HCT116 (cell line): ENCODE data around the gene GRIN2D. TPM values are rescaled to one million over a fixed set of nuclear protein-coding genes. Genes with fewer than 3 reads are reported as not detected.

Experiments used
- ATAC-seq: fragments of 200-7000 bp; cut with Tn5 transposase; 2 replicates; pipeline ENCODE4 v1.9.1; 2020; ENCODE audit warnings: mild to moderate bottlenecking, moderate library complexity
- BruUV-seq: library from RNA; stranded (reverse); fragments of 400-500 nt; replicated peaks from 2 replicates; lab custom pipeline; 2021; lab: Mats Ljungman, UMichigan
- CTCF ChIA-PET: fragments of 300-600 bp; sonication (Branson Sonifier 250); formaldehyde crosslinking; loops from one replicate; lab custom pipeline; 2021; ENCODE audit warnings: antibody characterized with exemption; lab: Charles Lee
- POLR2A ChIA-PET: fragments of 300-600, 350-600 bp; sonication (Branson Sonifier 250); formaldehyde crosslinking; loops from one replicate; lab custom pipeline; 2021; ENCODE audit warnings: antibody characterized with exemption; lab: Charles Lee
- RAD21 ChIA-PET, 2 experiments: fragments of 300-600 bp; sonication (Branson Sonifier 250); formaldehyde crosslinking; loops; one replicate each; lab custom pipeline; 2023; ENCODE audit warnings: low total read pairs in 2 of 2; ENCODE audit not compliant: uncharacterized antibody in 2 of 2, unreplicated experiment in 2 of 2, low non-redundant PET in 1 of 2; lab: Charles Lee
- DNase-seq: peaks from one replicate; pipeline ENCODE4 v3.0.0-alpha.2; 2010; ENCODE audit warnings: low read depth, low spot score
- H2AFZ ChIP-seq: fragments of 200-600 bp; shearing (Covaris generic), sonication (generic); 2 replicates; pipeline ENCODE4 v1.6.1; 2017; ENCODE audit warnings: low read depth, mixed run types, mixed read lengths, antibody characterized with exemption, low read length; ENCODE audit not compliant: poor library complexity, severe bottlenecking
- H3K27ac ChIP-seq: 2 replicates; pipeline ENCODE4 v1.5.1; 2012; ENCODE audit warnings: low read depth, low read length
- H3K27me3 ChIP-seq: fragments of 200-600 bp; sonication (generic); 2 replicates; pipeline ENCODE4 v1.6.1; 2016; ENCODE audit warnings: mixed run types, low read length, mixed read lengths; ENCODE audit not compliant: insufficient read depth
- H3K36me3 ChIP-seq, 2 experiments: fragments of 200-500 bp in 1 of 2; fragments of 200-600 bp in 1 of 2; sonication (Bioruptor generic) in 1 of 2; sonication (generic) in 1 of 2; 2 replicates each; pipeline versions ENCODE4 v1.5.1 to v1.6.1; 2014 to 2016; ENCODE audit warnings: low read length in 2 of 2, inconsistent platforms in 1 of 2, mixed read lengths in 1 of 2, mixed run types in 1 of 2; ENCODE audit not compliant: insufficient read depth in 2 of 2, control insufficient read depth in 1 of 2
- H3K4me1 ChIP-seq, 2 experiments: fragments of 200-600 bp in 1 of 2; sonication (generic) in 1 of 2; 2 replicates each; pipeline versions ENCODE4 v1.5.1 to v1.6.1; 2012 to 2017; ENCODE audit warnings: low read length in 2 of 2, inconsistent platforms in 1 of 2, mild to moderate bottlenecking in 1 of 2, mixed read lengths in 1 of 2, mixed run types in 1 of 2, moderate library complexity in 1 of 2; ENCODE audit not compliant: insufficient read depth in 2 of 2, control insufficient read depth in 1 of 2
- H3K4me2 ChIP-seq: fragments of 200-600 bp; sonication (generic); 2 replicates; pipeline ENCODE4 v1.6.1; 2017; ENCODE audit warnings: mixed run types, low read length, mixed read lengths
- H3K4me3 ChIP-seq, 2 experiments: fragments of 200-600 bp in 1 of 2; sonication (generic) in 1 of 2; replicated peaks in 1 of 2; 2 replicates each; pipeline ENCODE4 v1.5.1; 2011 to 2016; ENCODE audit warnings: low read length in 2 of 2, control low read depth in 1 of 2, low read depth in 1 of 2, mild to moderate bottlenecking in 1 of 2, mixed read lengths in 1 of 2, mixed run types in 1 of 2
- H3K79me2 ChIP-seq: fragments of 200-600 bp; sonication (generic); 2 replicates; pipeline ENCODE4 v1.6.1; 2017; ENCODE audit warnings: mild to moderate bottlenecking, mixed run types, low read length, moderate library complexity, mixed read lengths; ENCODE audit not compliant: insufficient read depth
- H3K9ac ChIP-seq: fragments of 200-600 bp; sonication (generic); 2 replicates; pipeline ENCODE4 v1.6.1; 2016; ENCODE audit warnings: low read length, mixed read lengths
- H3K9me2 ChIP-seq: fragments of 200-600 bp; sonication (generic), shearing (Covaris generic); 2 replicates; pipeline ENCODE4 v1.6.1; 2017; ENCODE audit warnings: mixed run types, mild to moderate bottlenecking, moderate library complexity; ENCODE audit not compliant: insufficient read depth
- H3K9me3 ChIP-seq, 2 experiments: fragments of 200-500 bp in 1 of 2; fragments of 200-600 bp in 1 of 2; sonication (Bioruptor generic) in 1 of 2; sonication (generic) in 1 of 2; 2 replicates each; pipeline ENCODE4 v1.6.1; 2014 to 2017; ENCODE audit warnings: low read length in 2 of 2, mixed read lengths in 2 of 2, inconsistent platforms in 1 of 2, low read depth in 1 of 2, mild to moderate bottlenecking in 1 of 2, mixed run types in 1 of 2, moderate library complexity in 1 of 2; ENCODE audit not compliant: control insufficient read depth in 1 of 2, insufficient read depth in 1 of 2
- H4K20me1 ChIP-seq: fragments of 200-600 bp; sonication (generic), shearing (Covaris generic); 2 replicates; pipeline ENCODE4 v1.6.1; 2017; ENCODE audit warnings: mixed run types, mild to moderate bottlenecking, moderate library complexity; ENCODE audit not compliant: insufficient read depth
- CBX3 ChIP-seq: IDR thresholded peaks from 2 replicates; pipeline ENCODE4 v1.6.1; 2012; ENCODE audit warnings: low read depth
- EGR1 ChIP-seq: IDR thresholded peaks from 2 replicates; pipeline ENCODE4 v1.6.1; 2012; ENCODE audit warnings: low read depth
- ELF1 ChIP-seq: IDR thresholded peaks from 2 replicates; pipeline ENCODE4 v1.6.1; 2012; ENCODE audit warnings: low read depth, borderline replicate concordance
- EZH2phosphoT487 ChIP-seq: fragments of 200-600 bp; IDR thresholded peaks from 2 replicates; pipeline ENCODE4 v1.6.1; 2018; ENCODE audit warnings: antibody characterized with exemption, borderline replicate concordance
- POLR2A ChIP-seq: IDR thresholded peaks from 2 replicates; pipeline ENCODE4 v1.7.0; 2011; ENCODE audit warnings: borderline replicate concordance; ENCODE audit not compliant: insufficient read depth, insufficient read length; ENCODE audit errors: extremely low read depth
- POLR2AphosphoS5 ChIP-seq: IDR thresholded peaks from 2 replicates; pipeline ENCODE4 v1.6.1; 2011; ENCODE audit warnings: mild to moderate bottlenecking, low read depth, low read length, moderate library complexity
- RAD21 ChIP-seq: IDR thresholded peaks from 2 replicates; pipeline ENCODE4 v1.6.1; 2012; ENCODE audit warnings: low read depth, mild to moderate bottlenecking
- SIN3A ChIP-seq: IDR thresholded peaks from 2 replicates; pipeline ENCODE4 v1.6.1; 2012; ENCODE audit warnings: low read depth
- SP1 ChIP-seq: IDR thresholded peaks from 2 replicates; pipeline ENCODE4 v1.6.1; 2012; ENCODE audit warnings: low read depth
- SRF ChIP-seq: IDR thresholded peaks from 2 replicates; pipeline ENCODE4 v1.6.1; 2012; ENCODE audit warnings: low read depth
- TCF7L2 ChIP-seq: IDR thresholded peaks from 2 replicates; pipeline ENCODE4 v1.7.0; 2011; ENCODE audit warnings: borderline replicate concordance, inconsistent platforms; ENCODE audit not compliant: insufficient read depth, insufficient read length; ENCODE audit errors: extremely low read depth
- YY1 ChIP-seq: IDR thresholded peaks from 2 replicates; pipeline ENCODE4 v1.6.1; 2011; ENCODE audit warnings: low read length, low read depth, moderate library complexity, mild to moderate bottlenecking; ENCODE audit not compliant: insufficient replicate concordance; ENCODE audit errors: extremely low read depth
- intact Hi-C: fragments of 100-400 bp; cut with micrococcal nuclease; formaldehyde crosslinking; loops from 2 replicates; pipeline ENCODE4 v1.10.0; 2022
- total RNA-seq: library from RNA; stranded (reverse); gene quantifications from one replicate; pipeline ENCODE4 v1.2.1, GENCODE V29; 2021; ENCODE audit not compliant: unreplicated experiment
- TF ChIP-seq, protein P1 (sequence below): IDR thresholded peaks from 2 replicates; pipeline ENCODE4 v1.6.1; 2012; ENCODE audit warnings: low read depth
- TF ChIP-seq, protein P2 (sequence below): IDR thresholded peaks from 2 replicates; pipeline ENCODE4 v1.6.1; 2012

GRIN2D gene
- total RNA-seq, 1 experiment from 2014 or later = 26.2 TPM

DNA sequence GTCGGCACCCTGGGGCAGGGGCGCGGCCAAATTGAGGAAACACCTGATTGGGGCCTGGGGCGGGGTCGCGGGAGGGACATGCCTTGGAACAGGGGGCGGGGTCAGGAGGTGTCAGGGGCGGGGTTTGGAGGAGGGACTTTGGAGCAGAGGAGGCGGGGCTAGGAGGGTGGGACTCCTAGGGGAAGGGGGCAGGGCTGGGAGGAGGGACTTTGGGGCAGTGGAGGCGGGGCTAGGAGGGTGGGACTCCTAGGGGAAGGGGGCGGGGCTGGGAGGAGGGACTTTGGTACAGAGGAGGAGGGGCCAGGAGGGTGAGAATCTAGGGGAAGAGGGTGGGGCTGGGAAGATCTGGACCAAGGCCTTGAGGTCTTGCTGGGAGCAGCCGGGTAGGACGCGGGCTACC lies 21.9 kb downstream of the GRIN2D start:
- Histone ChIP-seq H3K4me2 (no peak overlapping the region), H3K9me2 (no peaks in the 10 kb centered on the region), H3K4me1 (peaks cover 10 to 30% of the 10 kb centered on the region in 2 experiments), H2AFZ (no peak overlapping the region), H3K9me3 (no peaks in the 10 kb centered on the region), H3K36me3 (peaks cover 10 to 15% of the 10 kb centered on the region in 2 experiments), H4K20me1 (no peaks in the 10 kb centered on the region), H3K9ac (no peak overlapping the region), H3K27ac (no peak overlapping the region), H3K27me3 (no peaks in the 10 kb centered on the region), H3K79me2 (peaks cover 5% of the 10 kb centered on the region), H3K4me3 (no peak overlapping the region)
- ChIA-PET CTCF (no interaction called here), POLR2A (no interaction called here), RAD21 (no interaction called here)
- peak; percentile 85 for ATAC-seq
- BruUV-seq = no TSS peak
- DNase-seq = peak; percentile 84
- intact Hi-C loops = loop anchor here (2.0 kb wide), 1 partner anchor 15 kb away; no protein-coding TSS in a partner anchor
- TF ChIP-seq POLR2A (no peak), EZH2phosphoT487 (no peak), SRF (no peak), YY1 (no peak), CBX3 (no peak), EGR1 (no peak), SIN3A (no peak), POLR2AphosphoS5 (no peak), TCF7L2 (no peak), SP1 (no peak), RAD21 (no peak), ELF1 (no peak)
- TF ChIP-seq, protein P1, sequence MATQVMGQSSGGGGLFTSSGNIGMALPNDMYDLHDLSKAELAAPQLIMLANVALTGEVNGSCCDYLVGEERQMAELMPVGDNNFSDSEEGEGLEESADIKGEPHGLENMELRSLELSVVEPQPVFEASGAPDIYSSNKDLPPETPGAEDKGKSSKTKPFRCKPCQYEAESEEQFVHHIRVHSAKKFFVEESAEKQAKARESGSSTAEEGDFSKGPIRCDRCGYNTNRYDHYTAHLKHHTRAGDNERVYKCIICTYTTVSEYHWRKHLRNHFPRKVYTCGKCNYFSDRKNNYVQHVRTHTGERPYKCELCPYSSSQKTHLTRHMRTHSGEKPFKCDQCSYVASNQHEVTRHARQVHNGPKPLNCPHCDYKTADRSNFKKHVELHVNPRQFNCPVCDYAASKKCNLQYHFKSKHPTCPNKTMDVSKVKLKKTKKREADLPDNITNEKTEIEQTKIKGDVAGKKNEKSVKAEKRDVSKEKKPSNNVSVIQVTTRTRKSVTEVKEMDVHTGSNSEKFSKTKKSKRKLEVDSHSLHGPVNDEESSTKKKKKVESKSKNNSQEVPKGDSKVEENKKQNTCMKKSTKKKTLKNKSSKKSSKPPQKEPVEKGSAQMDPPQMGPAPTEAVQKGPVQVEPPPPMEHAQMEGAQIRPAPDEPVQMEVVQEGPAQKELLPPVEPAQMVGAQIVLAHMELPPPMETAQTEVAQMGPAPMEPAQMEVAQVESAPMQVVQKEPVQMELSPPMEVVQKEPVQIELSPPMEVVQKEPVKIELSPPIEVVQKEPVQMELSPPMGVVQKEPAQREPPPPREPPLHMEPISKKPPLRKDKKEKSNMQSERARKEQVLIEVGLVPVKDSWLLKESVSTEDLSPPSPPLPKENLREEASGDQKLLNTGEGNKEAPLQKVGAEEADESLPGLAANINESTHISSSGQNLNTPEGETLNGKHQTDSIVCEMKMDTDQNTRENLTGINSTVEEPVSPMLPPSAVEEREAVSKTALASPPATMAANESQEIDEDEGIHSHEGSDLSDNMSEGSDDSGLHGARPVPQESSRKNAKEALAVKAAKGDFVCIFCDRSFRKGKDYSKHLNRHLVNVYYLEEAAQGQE = no peak
- TF ChIP-seq, protein P2, sequence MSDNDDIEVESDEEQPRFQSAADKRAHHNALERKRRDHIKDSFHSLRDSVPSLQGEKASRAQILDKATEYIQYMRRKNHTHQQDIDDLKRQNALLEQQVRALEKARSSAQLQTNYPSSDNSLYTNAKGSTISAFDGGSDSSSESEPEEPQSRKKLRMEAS = no peak
